Heart right ventricle (tissue), 16 donors: ENCODE measurements around the gene ANAPC16. TPM values are rescaled to one million over a fixed set of nuclear protein-coding genes. Genes with fewer than 3 reads are reported as not detected.

ENCODE experiments used
- ATAC-seq, 8 donors: fragments of 200-7000 bp; cut with Tn5 transposase; one replicate each; pipeline ENCODE4 v1.9.1; 2020; ENCODE audit warnings: mild to moderate bottlenecking in 8 of 8, moderate library complexity in 8 of 8, moderate number of reproducible peaks in 1 of 8
- DNase-seq, 2 donors: peaks; one replicate each; pipeline ENCODE4 v3.0.0-alpha.2; 2020
- H3K27ac ChIP-seq, 10 donors: fragments of 200-600 bp; sonication (generic) in 2 of 10; one replicate each; pipeline versions ENCODE4 v1.5.0 to v1.8.0; 2020 to 2022; ENCODE audit warnings: mild to moderate bottlenecking in 3 of 10
- H3K27me3 ChIP-seq, 7 donors: fragments of 200-600 bp; one replicate each; pipeline ENCODE4 v1.8.0; 2021 to 2022; ENCODE audit warnings: mild to moderate bottlenecking in 2 of 7
- H3K36me3 ChIP-seq, 9 donors: fragments of 200-600 bp; sonication (generic) in 1 of 9; one replicate each; pipeline versions ENCODE4 v1.5.0 to v1.8.0; 2020 to 2022; ENCODE audit warnings: mild to moderate bottlenecking in 2 of 9
- H3K4me1 ChIP-seq, 9 donors: fragments of 200-600 bp; sonication (generic) in 1 of 9; one replicate each; pipeline versions ENCODE4 v1.5.0 to v1.8.0; 2020 to 2022; ENCODE audit warnings: mild to moderate bottlenecking in 4 of 9
- H3K4me3 ChIP-seq, 10 donors: fragments of 200-600 bp; sonication (generic) in 2 of 10; one replicate each; pipeline versions ENCODE4 v1.5.0 to v1.8.0; 2020 to 2022; ENCODE audit warnings: mild to moderate bottlenecking in 7 of 10, moderate library complexity in 2 of 10
- H3K9me3 ChIP-seq, 11 donors: fragments of 200-600 bp in 10 of 11; sonication (generic) in 2 of 11; one replicate each; pipeline versions ENCODE4 v1.5.0 to v1.8.0; 2013 to 2022; ENCODE audit warnings: mild to moderate bottlenecking in 2 of 11, control low read depth in 1 of 11, moderate library complexity in 1 of 11
- CTCF ChIP-seq, 9 donors: fragments of 200-600 bp; sonication (generic) in 2 of 9; IDR thresholded peaks; one replicate each; pipeline versions ENCODE4 v1.5.0 to v1.8.0; 2021 to 2022; ENCODE audit warnings: antibody characterized with exemption in 9 of 9, mild to moderate bottlenecking in 5 of 9, moderate library complexity in 1 of 9
- WGBS, 2 donors: extraction: QIAGEN DNeasy Blood & Tissue Kit; methylation state at CpG; one replicate each; pipeline ENCODE4 v1.1.7; 2013; ENCODE audit warnings: inconsistent platforms in 1 of 2; 5-methylcytosine and 5-hydroxymethylcytosine counted together
- intact Hi-C, 10 donors: fragments of 100-400 bp; cut with DNase I; formaldehyde crosslinking; loops; one replicate each; pipeline versions ENCODE4 v1.11.1 to v1.14.2; 2022
- polyA plus RNA-seq, 2 donors: library from polyadenylated mRNA; stranded (reverse); fragments of 200-250 nt; gene quantifications; one replicate each; pipeline ENCODE4 v1.2.3, GENCODE V29; 2013
- total RNA-seq, 10 donors: library from RNA; stranded (reverse); fragmentation: NEBNext Ultra II Directional in 3 of 10; extraction: Animal tissue kit (Norgen Biotek cat#: 25700) in 3 of 10; gene quantifications; one replicate each; pipeline versions ENCODE4 v1.2.1 to v1.2.4, GENCODE V29; 2021 to 2023
- donor health status: Arrhythmogenic right ventricular cardiomyopathy.
- donor health status: ischemic (EF 13 %, LVEDD 7.1; RV severe dilation, severe dysfunction).
- donor health status: healthy with polysubstance abuse.
- donor health status: DM: no; HTN: yes; CAD: no.
- donor health status: DM: no; HTN: no; CAD: no.
- donor health status: ischemic (EF 25% LVEDD 6.9; RV normal size, moderate dysfunction).
- donor health status: ischemic (EF 25% LVEDD 5.7; RV mildly dilated, moderate dysfunction).
- donor health status: healthy.
- donor health status: DM: yes; HTN: yes; CAD: no.
- donor health status: Ischemic cardiomyopathy.
- donor health status: ischemic (EF 35%, LVEDD 5.7; RV mildly dilated, moderate dysfunction).
- donor health status: nonischemic (EF 11% LVEDD 7.7; RV severe dilation, severe dysfunction).
- donor health status: DM: yes; HTN: yes; CAD: no.
- donor health status: PGD.
- donor health status: ischemic (EF 29% LVEDD 5.4; RV normal size, mild dysfunction).
- donor health status: nonischemic (EF 23%, LVEDD 6.1; RV moderate dilation, normal function).

ANAPC16 gene
- total and polyA plus RNA-seq, 12 donors: 129 to 246 (median 206) TPM

GRCh38 chr10:72174297-72174662, 41.5 kb upstream of the ANAPC16 start:
- ATAC-seq: no peak
- Histone ChIP-seq H3K9me3 (no peaks in the 10 kb centered on the region), H3K36me3 (peaks cover 0 to 26% (median 0%) of the 10 kb centered on the region in 9 donors), H3K27me3 (no peaks in the 10 kb centered on the region), H3K4me1 (peaks cover 2 to 46% (median 21%) of the 10 kb centered on the region in 9 donors), H3K4me3 (no peak overlapping the region), H3K27ac (peak overlapping the region; percentile 6 to 73 (median 58))
- intact Hi-C loops: loop anchor here in 1 of 10 donors (5.0 kb wide), 1 partner anchor 43 kb away; the partner anchor contains the start of genes ANAPC16 and ASCC1
- DNase-seq: no peak
- TF ChIP-seq CTCF (IDR thresholded peaks at IDR 0.05): no peak

- intact Hi-C loops: no loop called here
- peak overlapping the region in 8 of 10 donors; percentile 30 to 73 (median 64) for H3K27ac ChIP-seq
- H3K27me3 ChIP-seq: no peaks in the 10 kb centered on the region
- 56 to 65% methylated on average over 1 of the region's 1 CpG for WGBS, 2 donors
- peaks cover 0 to 27% (median 0%) of the 10 kb centered on the region in 9 donors for H3K36me3 ChIP-seq
- no peaks in the 10 kb centered on the region for H3K9me3 ChIP-seq
- ATAC-seq: peak in 3 of 8 donors; percentile 35 to 55 (median 47)
- no peak overlapping the region for H3K4me3 ChIP-seq
- DNase-seq: no peak
- TF ChIP-seq CTCF (IDR thresholded peaks at IDR 0.05): no peak
- peaks cover 2 to 46% (median 18%) of the 10 kb centered on the region in 9 donors for H3K4me1 ChIP-seq
These were observed 40.7 kb upstream of the ANAPC16 start for GRCh38 chr10:72175149-72175548.

GRCh38 chr10:72176701-72177100, 39.1 kb upstream of the ANAPC16 start:
- peak; percentile 26 to 49 for DNase-seq
- ATAC-seq: peak; percentile 66 to 95 (median 90)
- intact Hi-C loops: no loop called here
- H3K27me3 ChIP-seq: no peaks in the 10 kb centered on the region
- H3K4me3 ChIP-seq: no peak overlapping the region
- TF ChIP-seq CTCF (IDR thresholded peaks at IDR 0.05): no peak
- H3K9me3 ChIP-seq: no peaks in the 10 kb centered on the region
- peaks cover 0 to 41% (median 0%) of the 10 kb centered on the region in 9 donors for H3K36me3 ChIP-seq
- peak overlapping the region; percentile 8 to 73 (median 58) for H3K27ac ChIP-seq
- WGBS, 2 donors: 51 to 62% methylated on average over 2 of the region's 2 CpGs
- peaks cover 0 to 46% (median 13%) of the 10 kb centered on the region in 9 donors for H3K4me1 ChIP-seq

- intact Hi-C loops: no loop called here
- ATAC-seq (no peak), DNase-seq (no peak)
- H3K4me1 ChIP-seq: peaks cover 0 to 46% (median 13%) of the 10 kb centered on the region in 9 donors
- TF ChIP-seq CTCF (IDR thresholded peaks at IDR 0.05): no peak
- H3K4me3 ChIP-seq: no peak overlapping the region
- H3K36me3 ChIP-seq: peaks cover 0 to 48% (median 0%) of the 10 kb centered on the region in 9 donors
- peak overlapping the region in 8 of 10 donors; percentile 16 to 73 (median 58) for H3K27ac ChIP-seq
- no peaks in the 10 kb centered on the region for H3K9me3 ChIP-seq
- no peaks in the 10 kb centered on the region for H3K27me3 ChIP-seq
- 89 to 91% methylated on average over 2 of the region's 2 CpGs for WGBS, 2 donors
These were observed 38.4 kb upstream of the ANAPC16 start for GRCh38 chr10:72177454-72177853.
